GM19193 (cell line): Measurements from ENCODE around the gene RSBN1L.

Source experiments
- POLR2A ChIP-seq: IDR thresholded peaks from 4 replicates; pipeline ENCODE4 v1.6.1; 2011; ENCODE audit not compliant: insufficient read depth, insufficient read length; ENCODE audit errors: extremely low read depth

RSBN1L gene

DNA sequence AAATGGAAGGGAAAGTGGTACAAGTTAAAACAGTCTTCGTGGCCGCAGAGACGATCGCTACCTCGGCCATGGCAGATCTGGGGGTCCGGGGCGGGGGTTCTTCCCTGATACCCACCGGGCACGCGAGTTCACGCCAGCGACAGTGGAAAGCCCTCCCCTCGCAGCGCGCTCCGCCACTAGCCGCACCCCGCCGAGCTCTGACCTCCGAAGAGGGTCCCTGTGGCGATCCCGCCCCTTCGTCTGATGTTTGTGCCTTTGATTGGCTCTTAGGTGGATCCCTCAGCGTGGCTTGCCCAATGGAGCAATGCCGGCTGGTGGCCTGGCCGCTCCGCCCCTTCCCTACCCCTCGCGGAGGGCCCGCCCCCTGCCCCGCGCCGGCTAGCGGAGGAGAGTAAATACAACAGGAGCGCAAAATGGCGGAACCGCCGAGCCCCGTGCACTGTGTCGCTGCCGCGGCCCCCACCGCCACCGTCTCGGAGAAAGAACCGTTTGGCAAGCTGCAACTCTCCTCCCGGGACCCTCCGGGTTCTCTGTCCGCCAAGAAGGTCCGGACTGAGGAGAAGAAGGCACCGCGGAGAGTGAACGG, at the start of gene RSBN1L:
Gene RSBN1L, plus strand, starts transcription at position 403 of the 586 bp plus-strand sequence. Its CDS starts 11 bp downstream, at position 414.
- peak; percentile 81 for TF ChIP-seq POLR2A

DNA sequence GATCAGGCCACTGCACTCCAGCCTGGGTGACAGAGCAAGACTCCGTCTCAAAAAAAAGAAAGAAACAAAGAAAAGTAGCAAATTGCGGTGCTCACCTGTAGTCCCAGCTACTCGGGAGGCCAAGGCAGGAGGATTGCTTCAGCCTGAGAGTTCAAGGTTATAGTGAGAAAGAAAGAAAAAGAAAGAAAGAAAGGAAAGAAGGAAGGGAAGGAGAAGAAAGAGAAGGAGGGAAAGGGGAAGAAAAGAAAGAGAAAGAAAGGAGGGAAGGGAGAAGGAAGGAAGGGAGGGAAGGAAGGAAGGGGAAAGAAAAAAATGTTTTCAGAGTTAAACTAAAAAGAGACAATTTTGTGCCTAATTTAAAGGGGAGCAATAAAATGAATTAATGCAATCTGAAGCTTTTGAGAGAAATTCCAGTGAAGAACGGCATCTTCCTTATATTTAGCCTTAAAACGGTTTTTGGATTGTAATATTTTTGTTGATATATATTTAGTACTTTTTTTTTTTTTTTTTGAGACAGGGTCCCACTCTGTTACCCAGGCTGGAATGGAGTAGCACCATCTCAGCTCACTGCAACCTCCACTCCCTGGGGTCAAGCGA, 47.4 kb upstream of the RSBN1L start:
- no peak for TF ChIP-seq POLR2A

DNA sequence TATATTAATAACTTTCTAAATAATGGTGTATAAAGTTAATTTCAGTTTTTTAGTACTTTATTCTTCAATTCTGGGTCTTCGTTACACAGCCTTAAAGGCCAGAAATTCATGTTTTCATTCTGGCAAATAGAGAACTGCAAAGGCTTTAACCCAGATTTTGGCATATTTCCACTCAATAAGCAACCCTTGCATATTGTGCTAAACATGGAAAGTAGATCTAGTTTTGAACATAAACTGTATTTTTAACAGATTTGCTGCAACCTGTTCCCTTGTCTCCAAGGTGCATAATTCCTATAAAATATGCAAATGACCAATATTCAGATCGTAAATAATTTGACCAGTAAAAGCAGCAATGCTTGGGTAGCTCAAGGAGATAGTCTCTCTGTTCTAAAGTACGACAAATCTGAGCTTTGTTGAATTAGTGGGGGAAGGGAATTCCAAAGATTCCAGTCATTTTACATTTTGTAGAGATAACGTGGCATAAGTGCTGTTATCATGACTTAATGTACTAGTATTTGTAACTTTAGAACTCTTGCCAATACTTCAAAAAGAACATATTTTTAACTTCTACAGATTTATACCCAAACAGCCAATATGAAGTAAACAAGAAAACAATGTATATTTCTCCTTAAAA, 46.4 kb upstream of the RSBN1L start:
- no peak for TF ChIP-seq POLR2A

DNA sequence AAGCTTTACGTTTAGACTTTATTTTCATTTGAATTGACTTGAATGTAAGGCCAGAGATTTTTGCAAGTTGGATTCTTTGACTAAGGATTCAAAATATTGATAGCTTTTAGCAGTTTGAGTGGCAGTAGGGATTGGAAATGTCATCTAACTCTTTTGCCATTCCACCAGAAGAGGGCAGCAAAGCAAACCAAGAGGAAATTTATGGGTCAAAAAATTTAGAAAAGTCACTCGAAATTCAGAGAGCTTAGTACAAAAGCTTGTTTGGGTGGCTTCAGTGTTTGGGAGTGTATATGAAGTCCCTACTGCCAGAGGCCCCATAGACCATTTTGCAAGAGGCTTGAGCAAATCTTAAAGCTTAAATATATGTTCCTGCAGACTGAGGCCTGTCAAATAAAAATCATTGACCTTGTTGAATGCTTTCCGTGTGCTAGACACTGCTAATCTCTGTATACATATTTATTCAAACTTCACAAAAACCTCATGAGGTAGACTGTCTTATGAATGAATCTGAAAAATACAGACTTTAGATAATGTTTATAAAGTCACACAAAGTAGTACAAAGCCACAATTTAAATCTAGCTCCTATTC, 44.6 kb upstream of the RSBN1L start:
- no peak for TF ChIP-seq POLR2A

DNA sequence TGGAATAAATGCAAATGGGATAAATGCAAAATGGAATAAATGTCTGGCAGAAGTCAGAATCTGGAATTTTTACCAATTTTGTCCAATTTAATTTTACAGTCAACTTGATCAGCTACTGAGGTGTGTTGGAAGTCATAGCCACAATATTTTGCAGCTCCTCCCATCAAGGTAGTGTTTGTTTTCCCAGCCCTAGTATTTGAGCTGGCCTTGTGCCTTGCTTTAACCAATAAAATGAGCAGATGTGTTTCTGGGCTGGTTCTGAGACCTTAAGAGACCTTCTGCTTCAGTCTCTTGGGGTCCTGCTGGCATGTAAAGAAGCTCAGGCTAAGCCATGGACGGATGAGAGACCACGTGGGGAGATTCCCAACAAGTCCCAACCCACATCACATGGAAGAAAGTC, 42.7 kb upstream of the RSBN1L start:
- TF ChIP-seq POLR2A, result no peak

DNA sequence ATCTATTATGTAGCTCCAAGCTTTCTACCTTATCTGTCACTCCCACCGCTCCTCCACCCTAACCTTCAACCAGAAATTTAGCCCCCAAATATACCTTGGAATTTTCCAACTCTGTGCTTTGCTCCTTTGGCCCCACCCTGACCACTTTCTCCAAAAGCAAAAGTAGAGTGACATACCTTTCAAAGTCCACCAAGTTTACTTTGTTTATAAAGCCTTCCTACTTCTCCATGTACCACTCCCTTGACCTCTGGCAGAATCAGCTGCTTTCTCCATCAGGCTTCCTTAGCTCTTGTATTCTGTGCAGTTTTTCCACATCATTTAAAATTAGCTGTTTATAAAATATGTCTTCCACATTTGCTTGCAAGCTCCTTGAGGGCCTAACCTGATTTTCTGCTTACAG, 40.9 kb upstream of the RSBN1L start:
- TF ChIP-seq POLR2A, result no peak

DNA sequence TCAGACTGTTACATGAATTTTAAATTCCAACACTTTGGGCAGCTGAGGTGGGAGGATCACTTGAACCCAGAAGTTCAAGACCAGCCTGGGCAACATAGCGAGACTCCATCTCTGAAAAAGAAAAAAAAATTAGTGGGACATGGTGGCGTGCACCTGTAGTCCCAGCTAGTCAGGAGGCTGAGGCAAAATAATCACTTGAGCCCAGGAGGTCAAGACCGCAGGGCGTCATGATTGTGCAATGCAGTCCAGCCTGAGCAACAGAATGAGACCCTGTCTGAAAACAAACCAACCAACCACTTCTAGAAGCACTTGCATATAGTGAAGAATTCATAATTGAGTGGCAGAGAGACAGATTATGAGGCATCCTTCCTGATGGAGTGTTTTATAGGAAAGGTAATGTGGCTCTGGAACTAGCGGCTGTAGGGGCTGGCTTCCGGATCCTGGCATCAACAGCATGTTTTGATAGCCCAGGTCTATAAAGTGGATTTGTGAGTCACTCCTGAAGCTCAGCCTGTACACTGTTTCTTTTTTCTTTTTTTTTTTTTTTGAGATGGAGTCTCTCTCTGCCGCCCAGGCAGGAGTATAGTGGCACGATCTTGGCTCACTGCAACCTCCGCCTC, 40.3 kb upstream of the RSBN1L start:
- no peak for TF ChIP-seq POLR2A

DNA sequence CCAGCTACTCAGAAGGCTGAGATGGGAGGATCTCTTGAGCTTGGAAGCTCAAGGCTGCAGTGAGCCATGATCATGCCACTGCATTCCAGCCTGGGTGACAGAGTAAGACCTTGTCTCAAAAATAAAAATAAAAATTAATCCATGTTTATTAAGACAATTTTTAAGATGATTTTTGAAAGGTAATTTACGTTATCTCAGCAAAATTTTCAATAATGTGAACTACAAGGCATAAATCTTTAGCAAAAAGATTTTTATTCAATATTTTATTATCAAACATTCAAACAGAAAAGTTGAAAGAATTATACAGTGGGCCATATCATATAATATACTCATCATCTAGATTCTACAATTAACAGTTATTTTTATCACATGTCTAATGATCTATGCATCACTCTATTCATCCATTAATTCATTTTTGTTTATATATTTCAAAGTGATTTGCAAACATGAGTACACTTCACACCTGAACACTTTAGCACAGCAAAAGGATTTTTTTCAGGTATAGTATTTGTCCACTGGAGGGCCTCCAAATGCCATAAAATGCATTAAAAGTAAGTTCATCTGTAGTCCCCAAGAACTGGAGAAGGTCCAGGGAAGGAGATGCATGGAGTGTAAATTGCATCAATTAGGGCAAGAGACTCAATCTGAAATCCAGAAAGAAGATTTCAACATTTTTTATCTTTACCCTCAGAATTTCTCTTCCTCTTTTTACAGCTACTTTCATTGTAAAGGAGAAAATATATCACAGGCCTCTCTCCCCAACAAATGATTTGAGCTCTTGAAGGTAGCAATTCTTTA, 38.6 kb upstream of the RSBN1L start:
- TF ChIP-seq POLR2A, result no peak

DNA sequence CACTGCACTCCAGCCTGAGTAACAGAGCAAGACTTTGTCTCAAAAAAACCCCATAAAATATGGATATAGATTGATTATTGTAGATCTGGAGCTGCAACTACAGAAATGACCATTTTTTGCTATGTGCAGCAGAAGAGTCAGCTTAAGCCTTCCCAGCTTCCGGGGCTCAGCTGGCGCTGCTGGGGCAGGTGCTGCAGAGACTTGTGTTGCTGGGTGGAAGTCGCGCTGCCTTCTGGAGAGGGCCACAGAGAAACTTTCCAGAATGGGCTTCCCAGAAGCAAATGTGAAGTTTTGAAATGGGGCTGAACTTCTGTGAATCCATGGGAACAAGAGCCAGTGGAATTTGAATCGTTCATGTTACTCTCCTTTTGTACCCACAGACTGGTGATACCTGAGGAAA, 37.3 kb upstream of the RSBN1L start:
- no peak for TF ChIP-seq POLR2A

DNA sequence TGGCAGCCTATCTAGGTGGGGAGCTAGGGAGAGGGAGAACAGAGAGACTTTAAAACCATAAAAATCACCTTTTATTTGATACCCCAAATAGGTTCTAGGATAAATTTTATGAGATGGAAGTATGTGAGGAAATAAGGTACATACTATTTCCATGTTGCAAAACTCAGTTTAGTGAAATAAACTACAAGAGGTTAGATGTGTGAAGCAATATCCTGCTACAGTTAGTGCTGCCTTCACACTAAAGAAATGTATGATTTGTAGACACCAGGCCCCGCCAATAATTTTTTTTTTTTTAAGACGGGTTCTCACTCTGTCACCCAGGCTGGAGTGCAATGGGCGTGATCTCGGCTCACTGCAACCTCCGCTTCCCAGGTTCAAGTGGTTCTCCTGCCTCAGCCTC, 34.4 kb upstream of the RSBN1L start:
- no peak for TF ChIP-seq POLR2A

DNA sequence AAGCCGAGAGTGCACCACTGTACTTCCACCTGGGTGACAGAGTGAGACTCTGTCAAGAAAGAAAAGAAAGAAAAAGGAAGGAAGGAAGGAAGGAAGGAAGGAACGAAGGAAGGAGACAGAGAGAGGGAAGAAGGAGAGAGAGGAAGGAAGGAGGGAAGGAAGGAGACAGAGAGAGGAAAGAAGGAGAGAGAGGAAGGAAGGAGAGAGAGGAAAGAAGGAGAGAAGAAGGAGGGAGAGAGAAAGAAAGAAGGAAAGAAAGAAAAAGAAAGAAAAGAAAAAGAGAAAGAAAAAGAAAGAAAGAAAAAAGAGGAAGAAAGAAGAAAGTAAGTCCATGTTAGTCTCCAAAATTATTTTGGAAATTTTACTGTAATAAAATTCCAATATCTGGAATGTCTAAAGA, 33.4 kb upstream of the RSBN1L start:
- TF ChIP-seq POLR2A, result no peak

DNA sequence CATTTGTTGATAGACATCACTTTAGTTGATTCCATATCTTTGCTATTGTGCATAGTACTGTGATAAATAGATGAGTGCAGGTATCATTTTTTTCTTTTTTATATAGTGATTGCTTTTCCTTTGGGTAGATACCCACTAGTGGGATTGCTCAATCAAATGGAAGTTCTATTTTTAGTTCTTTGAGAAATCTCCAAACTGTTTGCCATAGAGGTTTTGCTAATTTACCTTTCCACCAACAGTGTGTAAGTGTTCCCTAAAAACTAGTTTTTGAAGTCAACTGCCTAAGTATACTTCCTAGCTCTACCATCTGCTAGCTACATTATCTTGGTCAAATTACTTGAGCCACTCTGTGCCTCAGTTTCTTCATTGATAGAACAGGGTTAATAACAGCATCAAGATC, 31.5 kb upstream of the RSBN1L start:
- TF ChIP-seq POLR2A, result no peak

DNA sequence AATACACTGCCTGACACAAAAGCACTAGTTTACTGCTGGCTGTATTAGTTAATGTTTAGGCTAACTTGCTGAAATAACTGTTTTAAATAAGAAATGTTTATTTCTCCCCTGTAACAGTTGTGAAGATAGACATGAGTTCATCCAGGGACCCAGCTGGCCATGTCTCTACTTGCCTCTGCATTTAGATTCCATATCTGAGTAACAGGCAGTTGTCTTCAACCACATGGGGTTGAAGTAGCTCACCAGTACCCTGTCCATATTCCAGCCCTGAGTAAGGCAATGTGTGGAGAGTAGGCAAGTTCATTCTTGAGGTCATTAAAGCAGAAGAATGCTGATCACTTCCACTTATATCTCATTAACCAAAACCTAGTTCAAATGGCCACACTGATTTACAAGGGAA, 31.1 kb upstream of the RSBN1L start:
- no peak for TF ChIP-seq POLR2A

DNA sequence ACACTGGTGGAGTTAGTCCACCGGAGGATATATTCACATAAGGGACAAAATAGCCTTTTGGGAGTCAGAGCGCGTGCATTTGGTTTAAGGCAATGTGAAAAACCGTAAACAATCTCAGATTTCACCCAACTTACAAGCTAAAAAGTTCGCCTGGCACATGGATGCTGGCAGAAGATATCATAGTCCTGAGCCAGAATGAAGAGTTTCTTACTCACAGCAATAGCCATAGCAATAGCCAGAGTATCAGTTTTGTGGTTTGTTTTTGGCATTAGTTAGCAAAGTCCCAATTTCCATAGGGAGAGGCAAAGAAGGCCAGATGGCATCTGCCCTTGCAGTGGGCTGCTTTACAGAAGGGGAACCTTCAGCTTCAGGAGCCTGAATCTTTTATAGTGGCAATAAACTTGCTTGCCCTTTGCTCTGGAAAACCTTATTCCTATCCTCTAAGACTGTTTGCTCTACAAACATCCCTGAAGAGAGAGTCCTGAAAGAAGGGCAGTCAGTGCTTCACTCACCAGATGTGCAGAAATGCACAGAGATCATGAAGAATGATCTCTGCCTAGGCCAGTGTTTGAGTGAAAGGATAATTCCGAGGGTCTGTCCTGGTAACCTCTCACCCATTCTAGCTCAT, 28.7 kb upstream of the RSBN1L start:
- no peak for TF ChIP-seq POLR2A
